Panc1 (cell line): ENCODE measurements around the gene TLR10. TPM values are rescaled to one million over a fixed set of nuclear protein-coding genes. Genes with fewer than 3 reads are reported as not detected.

Experiments
- ATAC-seq: fragments of 200-7000 bp; cut with Tn5 transposase; 2 replicates; pipeline ENCODE4 v1.9.1; 2020; ENCODE audit warnings: mild to moderate bottlenecking, moderate library complexity
- BruUV-seq: library from RNA; stranded (reverse); fragments of 400-500 nt; replicated peaks from 2 replicates; lab custom pipeline; 2021; lab: Mats Ljungman, UMichigan
- CTCF ChIA-PET: fragments of 300-600 bp; sonication (Branson Sonifier 250); formaldehyde crosslinking; loops from one replicate; lab custom pipeline; 2022; ENCODE audit warnings: antibody characterized with exemption; lab: Charles Lee
- POLR2A ChIA-PET: fragments of 300-600 bp; sonication (Branson Sonifier 250); formaldehyde crosslinking; loops from one replicate; lab custom pipeline; 2022; ENCODE audit warnings: antibody characterized with exemption; lab: Charles Lee
- DNase-seq: peaks from one replicate; pipeline ENCODE4 v3.0.0-alpha.2; 2010; ENCODE audit warnings: low read depth, low spot score
- H3K27ac ChIP-seq: 2 replicates; pipeline ENCODE4 v1.5.1; 2011; ENCODE audit warnings: mild to moderate bottlenecking, low read length, inconsistent platforms
- H3K27me3 ChIP-seq: fragments of 200-500 bp; sonication (Bioruptor generic); 2 replicates; pipeline ENCODE4 v1.6.0; 2014; ENCODE audit warnings: low read length, inconsistent platforms; ENCODE audit not compliant: control insufficient read depth, insufficient read depth
- H3K36me3 ChIP-seq: fragments of 200-500 bp; sonication (Bioruptor generic); 2 replicates; pipeline ENCODE4 v1.5.1; 2014; ENCODE audit warnings: inconsistent platforms, mild to moderate bottlenecking, low read length, moderate library complexity; ENCODE audit not compliant: control insufficient read depth, insufficient read depth
- H3K4me1 ChIP-seq: 2 replicates; pipeline ENCODE4 v1.5.1; 2011; ENCODE audit warnings: inconsistent platforms, mild to moderate bottlenecking, low read length, moderate library complexity; ENCODE audit not compliant: control insufficient read depth, insufficient read depth
- H3K4me3 ChIP-seq, 2 experiments: 2 replicates each; pipeline ENCODE4 v1.5.1; 2011 to 2012; ENCODE audit warnings: low read depth in 2 of 2, low read length in 2 of 2, mild to moderate bottlenecking in 2 of 2, inconsistent platforms in 1 of 2, moderate library complexity in 1 of 2
- H3K9me3 ChIP-seq: fragments of 200-500 bp; sonication (Bioruptor generic); 2 replicates; pipeline ENCODE4 v1.5.1; 2014; ENCODE audit warnings: low read depth, mild to moderate bottlenecking, inconsistent platforms, low read length, moderate library complexity; ENCODE audit not compliant: control insufficient read depth, insufficient read depth
- CTCF ChIP-seq: fragments of 450-650 bp; IDR thresholded peaks from 2 replicates; pipeline ENCODE4 v1.5.1; 2017; ENCODE audit warnings: mild to moderate bottlenecking
- POLR2AphosphoS5 ChIP-seq: IDR thresholded peaks from 2 replicates; pipeline ENCODE4 v1.6.1; 2012; ENCODE audit warnings: mild to moderate bottlenecking, low read depth, low read length, moderate library complexity
- SIN3A ChIP-seq: IDR thresholded peaks from 2 replicates; pipeline ENCODE4 v1.6.1; 2012; ENCODE audit warnings: low read depth, mild to moderate bottlenecking, low read length, moderate library complexity, borderline replicate concordance; ENCODE audit not compliant: insufficient read depth
- TCF7L2 ChIP-seq: IDR thresholded peaks from 2 replicates; pipeline ENCODE4 v1.6.1; 2011; ENCODE audit warnings: mild to moderate bottlenecking, low read depth, low read length, inconsistent platforms
- in situ Hi-C: cut with HindIII; loops from 2 replicates; pipeline ENCODE4 v1.10.0; 2016; ENCODE audit warnings: low sequenced_read_pairs, low pct_unique_long_range_greater_than_20kb
- intact Hi-C: fragments of 100-400 bp; cut with micrococcal nuclease; formaldehyde crosslinking; loops from one replicate; pipeline ENCODE4 v1.10.0; 2022; ENCODE audit not compliant: unreplicated experiment
- total RNA-seq: library from RNA; stranded (reverse); gene quantifications from one replicate; pipeline ENCODE4 v1.2.1, GENCODE V29; 2021; ENCODE audit not compliant: unreplicated experiment
- TF ChIP-seq, protein P1 (sequence below), 2 experiments: IDR thresholded peaks; 2 replicates each; pipeline ENCODE4 v1.6.1; 2011 to 2012; ENCODE audit warnings: low read depth in 2 of 2, control low read depth in 1 of 2, low read length in 1 of 2, mild to moderate bottlenecking in 1 of 2, moderate library complexity in 1 of 2; ENCODE audit not compliant: insufficient read depth in 1 of 2

The TLR10 gene
- total RNA-seq, 1 experiment from 2014 or later: 0.05 TPM

- H3K9me3 ChIP-seq: no peaks in the 10 kb centered on the region
- TF ChIP-seq TCF7L2: no peak
- TF ChIP-seq SIN3A: no peak
- TF ChIP-seq, protein P1, sequence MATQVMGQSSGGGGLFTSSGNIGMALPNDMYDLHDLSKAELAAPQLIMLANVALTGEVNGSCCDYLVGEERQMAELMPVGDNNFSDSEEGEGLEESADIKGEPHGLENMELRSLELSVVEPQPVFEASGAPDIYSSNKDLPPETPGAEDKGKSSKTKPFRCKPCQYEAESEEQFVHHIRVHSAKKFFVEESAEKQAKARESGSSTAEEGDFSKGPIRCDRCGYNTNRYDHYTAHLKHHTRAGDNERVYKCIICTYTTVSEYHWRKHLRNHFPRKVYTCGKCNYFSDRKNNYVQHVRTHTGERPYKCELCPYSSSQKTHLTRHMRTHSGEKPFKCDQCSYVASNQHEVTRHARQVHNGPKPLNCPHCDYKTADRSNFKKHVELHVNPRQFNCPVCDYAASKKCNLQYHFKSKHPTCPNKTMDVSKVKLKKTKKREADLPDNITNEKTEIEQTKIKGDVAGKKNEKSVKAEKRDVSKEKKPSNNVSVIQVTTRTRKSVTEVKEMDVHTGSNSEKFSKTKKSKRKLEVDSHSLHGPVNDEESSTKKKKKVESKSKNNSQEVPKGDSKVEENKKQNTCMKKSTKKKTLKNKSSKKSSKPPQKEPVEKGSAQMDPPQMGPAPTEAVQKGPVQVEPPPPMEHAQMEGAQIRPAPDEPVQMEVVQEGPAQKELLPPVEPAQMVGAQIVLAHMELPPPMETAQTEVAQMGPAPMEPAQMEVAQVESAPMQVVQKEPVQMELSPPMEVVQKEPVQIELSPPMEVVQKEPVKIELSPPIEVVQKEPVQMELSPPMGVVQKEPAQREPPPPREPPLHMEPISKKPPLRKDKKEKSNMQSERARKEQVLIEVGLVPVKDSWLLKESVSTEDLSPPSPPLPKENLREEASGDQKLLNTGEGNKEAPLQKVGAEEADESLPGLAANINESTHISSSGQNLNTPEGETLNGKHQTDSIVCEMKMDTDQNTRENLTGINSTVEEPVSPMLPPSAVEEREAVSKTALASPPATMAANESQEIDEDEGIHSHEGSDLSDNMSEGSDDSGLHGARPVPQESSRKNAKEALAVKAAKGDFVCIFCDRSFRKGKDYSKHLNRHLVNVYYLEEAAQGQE (IDR thresholded peaks at IDR 0.05; ENCODE audit: insufficient read depth in 1 of 2, low read depth in 2 of 2, low read length in 1 of 2): no peak
- TF ChIP-seq POLR2AphosphoS5: no peak
- no peak for TF ChIP-seq CTCF
- no peak for DNase-seq
- no peaks in the 10 kb centered on the region for H3K27me3 ChIP-seq
- H3K4me1 ChIP-seq: peaks cover 4% of the 10 kb centered on the region; the same call in 1 of the 2 replicates
- H3K36me3 ChIP-seq: no peaks in the 10 kb centered on the region
- no peak overlapping the region for H3K27ac ChIP-seq
- intact Hi-C loops: no loop called here
- POLR2A ChIA-PET: no interaction called here
- CTCF ChIA-PET: no interaction called here
- ATAC-seq: no peak
- in situ Hi-C loops: no loop called here
- H3K4me3 ChIP-seq: no peak overlapping the region
- BruUV-seq: no TSS peak
Measured at GRCh38 chr4:38800961-38801450, 18.2 kb upstream of the TLR10 start.

DNA sequence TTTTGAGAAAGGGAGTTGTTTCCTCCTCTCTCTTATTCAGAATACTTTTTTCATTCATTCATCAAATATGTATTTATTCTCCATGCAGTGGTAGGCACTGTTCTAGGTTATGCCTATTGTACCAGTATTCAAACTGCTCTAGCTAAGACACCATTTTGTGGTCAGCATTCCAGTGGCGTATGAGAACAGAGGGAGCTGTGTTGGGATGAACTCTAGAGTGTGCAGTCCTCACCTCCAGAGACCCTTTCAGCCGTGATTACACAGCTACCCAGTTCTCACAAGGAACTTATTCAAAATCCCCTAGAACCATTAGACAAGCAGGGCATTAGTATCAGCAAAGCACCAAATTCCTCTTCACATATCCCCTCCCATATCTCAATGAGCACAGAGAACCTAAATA, 17.6 kb upstream of the TLR10 start:
- Histone ChIP-seq H3K9me3 (no peaks in the 10 kb centered on the region), H3K27me3 (no peaks in the 10 kb centered on the region), H3K27ac (no peak overlapping the region), H3K36me3 (no peaks in the 10 kb centered on the region), H3K4me1 (peaks cover 4% of the 10 kb centered on the region; the same call in 1 of the 2 replicates), H3K4me3 (no peak overlapping the region)
- ChIA-PET CTCF (no interaction called here), POLR2A (no interaction called here)
- TF ChIP-seq, protein P1 (IDR thresholded peaks at IDR 0.05; ENCODE audit: insufficient read depth in 1 of 2, low read depth in 2 of 2, low read length in 1 of 2): no peak
- TF ChIP-seq SIN3A: no peak
- no peak for TF ChIP-seq TCF7L2
- TF ChIP-seq POLR2AphosphoS5: no peak
- TF ChIP-seq CTCF: no peak
- ATAC-seq: no peak
- in situ Hi-C loops (no loop called here), intact Hi-C loops (no loop called here)
- DNase-seq: no peak
- BruUV-seq: no TSS peak
